NCI-H128 (cell line): Measurements from ENCODE around the gene CHRNA4.

ENCODE experiments used
- DNase-seq: peaks from one replicate; lab custom pipeline; 2025; ENCODE audit not compliant: unreplicated experiment; lab: John Stamatoyannopoulos, UW

The CHRNA4 gene

DNA sequence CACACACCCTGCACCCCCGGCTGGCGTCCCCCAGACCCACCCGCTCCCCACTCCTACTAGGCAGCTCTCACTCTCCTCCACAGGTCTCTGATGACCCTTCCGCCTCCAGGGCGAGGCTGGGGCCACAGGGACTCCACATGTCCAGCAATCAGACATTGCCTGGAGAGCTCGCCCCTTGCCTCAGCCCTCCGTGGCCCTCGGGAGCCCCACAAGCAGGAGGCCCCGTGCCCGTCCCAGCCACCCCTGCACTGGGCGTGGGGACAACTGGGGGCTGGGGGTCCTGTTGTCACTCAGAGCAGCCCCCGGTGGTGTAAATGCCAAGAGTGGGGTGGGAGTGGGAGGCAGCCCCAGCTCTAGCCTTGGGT lies 66.6 kb downstream of the CHRNA4 start:
- DNase-seq: no peak

DNA sequence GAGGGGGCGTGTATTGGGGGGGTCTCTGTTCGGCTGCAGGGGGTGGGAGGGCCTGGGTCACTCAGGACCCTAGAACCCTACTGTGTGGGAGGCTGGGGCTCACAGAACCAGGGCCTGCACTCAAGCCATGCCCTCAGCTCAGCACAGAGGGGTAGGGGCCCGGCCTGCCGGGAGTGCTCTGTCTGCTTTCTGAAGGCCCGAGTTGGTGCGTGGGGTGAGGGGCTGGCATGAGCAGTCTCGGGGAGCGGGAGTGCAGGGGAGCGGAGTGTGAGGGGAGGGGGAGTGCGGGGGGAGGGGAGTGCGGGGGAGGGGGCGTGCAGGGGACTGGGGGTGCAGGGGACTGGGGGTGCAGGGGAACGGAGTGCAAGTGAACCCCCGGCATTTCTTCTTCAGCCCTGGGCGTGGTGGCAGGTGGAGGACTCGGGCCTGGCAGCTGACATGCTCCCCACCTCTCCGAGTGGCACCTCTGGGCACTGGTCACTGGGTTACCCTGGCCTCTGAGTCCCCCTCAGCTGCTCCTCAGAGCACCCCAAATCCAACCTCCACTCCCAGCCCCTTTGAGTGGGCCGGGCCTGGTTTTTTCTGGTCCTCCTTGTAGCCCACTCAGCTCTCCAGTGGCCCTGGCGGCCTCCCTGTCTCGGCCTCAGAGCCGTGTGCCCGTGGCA lies 67.1 kb downstream of the CHRNA4 start:
- DNase-seq: no peak

DNA sequence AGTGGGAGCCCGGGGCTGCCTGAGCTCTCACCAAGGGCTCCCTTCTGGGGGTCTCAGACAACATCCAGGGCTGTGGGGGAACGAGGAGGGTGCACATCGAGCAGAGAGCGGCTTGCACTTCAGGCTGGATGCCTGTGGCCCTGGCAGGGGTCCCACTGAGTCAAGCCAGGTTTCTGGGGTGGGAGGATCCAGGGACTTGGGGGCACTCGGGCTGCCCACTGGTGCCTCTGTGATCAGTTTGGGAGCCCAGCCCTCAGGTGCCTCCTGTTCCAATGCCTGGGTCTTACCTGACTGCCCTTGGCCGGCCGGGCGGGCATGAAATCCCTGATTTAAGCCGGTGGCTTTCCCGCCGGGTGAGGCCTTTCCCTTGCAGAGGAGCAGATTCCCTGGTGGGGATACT lies 67.7 kb downstream of the CHRNA4 start:
- DNase-seq: no peak
